Measurements from ENCODE around the gene ERCC5. TPM values are rescaled to one million over a fixed set of nuclear protein-coding genes. Genes with fewer than 3 reads are reported as not detected.

ERCC5 gene
- total and polyA plus RNA-seq, 2 experiments from 2014 or later, result 31.3 to 58.7 TPM

- Histone ChIP-seq H3K79me2 (peaks cover 2% of the 10 kb centered on the region), H3K4me3 (no peak overlapping the region), H3K4me1 (ENCODE audit: insufficient read depth) (no peaks in the 10 kb centered on the region), H3K36me3 (replicated peaks; ENCODE audit: insufficient read depth, low read depth) (no peaks in the 10 kb centered on the region), H3K4me2 (no peak overlapping the region), H3K27me3 (no peaks in the 10 kb centered on the region), H4K20me1 (ENCODE audit: insufficient read depth, poor library complexity, severe bottlenecking) (no peaks in the 10 kb centered on the region), H3K27ac (no peak overlapping the region), H3K9me3 (ENCODE audit: low read depth) (no peaks in the 10 kb centered on the region), H3K9me2 (replicated peaks; ENCODE audit: insufficient read depth) (no peaks in the 10 kb centered on the region), H2AFZ (no peak overlapping the region)
- WGBS (ENCODE audit: low lambda C conversion rate, missing lambda C conversion rate), result 61% methylated on average over 5 of the region's 5 CpGs
- TF ChIP-seq EZH2 (IDR thresholded peaks at IDR 0.05; ENCODE audit: borderline replicate concordance), result no peak
- no peak for TF ChIP-seq CTCF (IDR thresholded peaks at IDR 0.05; ENCODE audit: poor library complexity)
- no peak for TF ChIP-seq EZH2phosphoT487 (IDR thresholded peaks at IDR 0.05; ENCODE audit: low read depth, severe bottlenecking, unreplicated experiment)
- no peak for DNase-seq (ENCODE audit: low spot score)
These were observed 24.3 kb downstream of the ERCC5 start for GRCh38 chr13:102869948-102870676.

- H3K9me2 ChIP-seq (replicated peaks; ENCODE audit: insufficient read depth), result no peaks in the 10 kb centered on the region
- H2AFZ ChIP-seq, result no peak overlapping the region
- no peaks in the 10 kb centered on the region for H3K9me3 ChIP-seq (ENCODE audit: low read depth)
- H3K27me3 ChIP-seq, result no peaks in the 10 kb centered on the region
- WGBS (ENCODE audit: low lambda C conversion rate, missing lambda C conversion rate), result 57% methylated on average over 22 of the region's 22 CpGs
- peak; percentile 86 for DNase-seq (ENCODE audit: low spot score)
- no peak overlapping the region for H3K4me2 ChIP-seq
- no peaks in the 10 kb centered on the region for H3K4me1 ChIP-seq (ENCODE audit: insufficient read depth)
- H3K27ac ChIP-seq, result peak overlapping the region; percentile 14
- TF ChIP-seq EZH2 (IDR thresholded peaks at IDR 0.05; ENCODE audit: borderline replicate concordance) (no peak), EZH2phosphoT487 (IDR thresholded peaks at IDR 0.05; ENCODE audit: low read depth, severe bottlenecking, unreplicated experiment) (no peak), CTCF (IDR thresholded peaks at IDR 0.05; ENCODE audit: poor library complexity) (peak; percentile 94)
- H3K4me3 ChIP-seq, result no peak overlapping the region
- no peaks in the 10 kb centered on the region for H4K20me1 ChIP-seq (ENCODE audit: insufficient read depth, poor library complexity, severe bottlenecking)
- H3K36me3 ChIP-seq (replicated peaks; ENCODE audit: insufficient read depth, low read depth), result no peaks in the 10 kb centered on the region
- H3K79me2 ChIP-seq, result peaks cover 2% of the 10 kb centered on the region
These were observed 25.0 kb downstream of the ERCC5 start for GRCh38 chr13:102870677-102871415.

GRCh38 chr13:102872131-102872530 is 26.3 kb downstream of the ERCC5 start:
- no peaks in the 10 kb centered on the region for H3K4me1 ChIP-seq (ENCODE audit: insufficient read depth)
- TF ChIP-seq EZH2 (IDR thresholded peaks at IDR 0.05; ENCODE audit: borderline replicate concordance) (no peak), EZH2phosphoT487 (IDR thresholded peaks at IDR 0.05; ENCODE audit: low read depth, severe bottlenecking, unreplicated experiment) (no peak), CTCF (IDR thresholded peaks at IDR 0.05; ENCODE audit: poor library complexity) (no peak)
- H3K9me3 ChIP-seq (ENCODE audit: low read depth), result no peaks in the 10 kb centered on the region
- no peak overlapping the region for H3K27ac ChIP-seq
- H3K4me2 ChIP-seq, result no peak overlapping the region
- H3K36me3 ChIP-seq (replicated peaks; ENCODE audit: insufficient read depth, low read depth), result no peaks in the 10 kb centered on the region
- H4K20me1 ChIP-seq (ENCODE audit: insufficient read depth, poor library complexity, severe bottlenecking), result no peaks in the 10 kb centered on the region
- H3K4me3 ChIP-seq, result no peak overlapping the region
- no peaks in the 10 kb centered on the region for H3K9me2 ChIP-seq (replicated peaks; ENCODE audit: insufficient read depth)
- no peak overlapping the region for H2AFZ ChIP-seq
- no peak for DNase-seq (ENCODE audit: low spot score)
- WGBS (ENCODE audit: low lambda C conversion rate, missing lambda C conversion rate), result 88% methylated on average over 7 of the region's 7 CpGs
- H3K27me3 ChIP-seq, result no peaks in the 10 kb centered on the region
- H3K79me2 ChIP-seq, result peaks cover 2% of the 10 kb centered on the region
